ENCODE results near the gene PLEKHH2.

DNA sequence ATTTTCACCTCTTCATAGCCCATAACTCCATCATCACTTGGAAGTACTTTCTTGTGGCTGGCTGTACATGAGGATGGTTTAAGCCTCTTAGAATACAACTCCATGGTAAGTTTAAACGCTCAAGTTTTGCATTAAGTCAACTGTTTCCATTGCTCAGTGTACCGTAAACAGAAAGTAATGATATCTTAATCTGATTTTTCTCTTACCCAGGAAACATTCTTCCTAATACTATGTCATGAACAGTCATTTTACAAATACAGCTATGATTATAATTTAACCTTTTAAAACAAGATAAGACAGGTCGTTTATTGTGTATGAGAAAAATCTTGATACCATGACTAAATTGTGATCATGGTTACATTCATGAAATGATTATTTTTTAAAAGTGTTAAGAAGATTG is 125.2 kb downstream of the PLEKHH2 start:
- TF ChIP-seq AHR (CRISPR knock-in tag; IDR thresholded peaks at IDR 0.05) (no peak), IRF2 (CRISPR knock-in tag; IDR thresholded peaks at IDR 0.05) (no peak)
- TF ChIP-seq, protein P1, sequence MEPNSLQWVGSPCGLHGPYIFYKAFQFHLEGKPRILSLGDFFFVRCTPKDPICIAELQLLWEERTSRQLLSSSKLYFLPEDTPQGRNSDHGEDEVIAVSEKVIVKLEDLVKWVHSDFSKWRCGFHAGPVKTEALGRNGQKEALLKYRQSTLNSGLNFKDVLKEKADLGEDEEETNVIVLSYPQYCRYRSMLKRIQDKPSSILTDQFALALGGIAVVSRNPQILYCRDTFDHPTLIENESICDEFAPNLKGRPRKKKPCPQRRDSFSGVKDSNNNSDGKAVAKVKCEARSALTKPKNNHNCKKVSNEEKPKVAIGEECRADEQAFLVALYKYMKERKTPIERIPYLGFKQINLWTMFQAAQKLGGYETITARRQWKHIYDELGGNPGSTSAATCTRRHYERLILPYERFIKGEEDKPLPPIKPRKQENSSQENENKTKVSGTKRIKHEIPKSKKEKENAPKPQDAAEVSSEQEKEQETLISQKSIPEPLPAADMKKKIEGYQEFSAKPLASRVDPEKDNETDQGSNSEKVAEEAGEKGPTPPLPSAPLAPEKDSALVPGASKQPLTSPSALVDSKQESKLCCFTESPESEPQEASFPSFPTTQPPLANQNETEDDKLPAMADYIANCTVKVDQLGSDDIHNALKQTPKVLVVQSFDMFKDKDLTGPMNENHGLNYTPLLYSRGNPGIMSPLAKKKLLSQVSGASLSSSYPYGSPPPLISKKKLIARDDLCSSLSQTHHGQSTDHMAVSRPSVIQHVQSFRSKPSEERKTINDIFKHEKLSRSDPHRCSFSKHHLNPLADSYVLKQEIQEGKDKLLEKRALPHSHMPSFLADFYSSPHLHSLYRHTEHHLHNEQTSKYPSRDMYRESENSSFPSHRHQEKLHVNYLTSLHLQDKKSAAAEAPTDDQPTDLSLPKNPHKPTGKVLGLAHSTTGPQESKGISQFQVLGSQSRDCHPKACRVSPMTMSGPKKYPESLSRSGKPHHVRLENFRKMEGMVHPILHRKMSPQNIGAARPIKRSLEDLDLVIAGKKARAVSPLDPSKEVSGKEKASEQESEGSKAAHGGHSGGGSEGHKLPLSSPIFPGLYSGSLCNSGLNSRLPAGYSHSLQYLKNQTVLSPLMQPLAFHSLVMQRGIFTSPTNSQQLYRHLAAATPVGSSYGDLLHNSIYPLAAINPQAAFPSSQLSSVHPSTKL (CRISPR knock-in tag; IDR thresholded peaks at IDR 0.05), result no peak
